SK-N-SH (cell line): ENCODE data around the gene THOC2.

ENCODE experiments used
- CHD2 ChIP-seq: fragments of 150-350 bp; IDR thresholded peaks from 2 replicates; pipeline ENCODE4 v1.6.1; 2018; ENCODE audit warnings: low read length; ENCODE audit not compliant: partially characterized antibody
- CTCF ChIP-seq: fragments of 200-600 bp; sonication (generic); IDR thresholded peaks from 2 replicates; pipeline ENCODE4 v1.6.1; 2017; ENCODE audit warnings: antibody characterized with exemption, mild to moderate bottlenecking, moderate library complexity
- EP300 ChIP-seq, 2 experiments: IDR thresholded peaks; 2 replicates each; pipeline versions ENCODE4 v1.4.0 to v1.6.1; 2012; ENCODE audit warnings: borderline replicate concordance in 1 of 2, low read depth in 1 of 2, low read length in 1 of 2
- FOSL2 ChIP-seq: IDR thresholded peaks from 2 replicates; pipeline ENCODE4 v1.4.0; 2012; ENCODE audit warnings: low read depth, mild to moderate bottlenecking, moderate library complexity, borderline replicate concordance
- FOXM1 ChIP-seq: IDR thresholded peaks from 2 replicates; pipeline ENCODE4 v1.4.0; 2012; ENCODE audit warnings: low read depth, mild to moderate bottlenecking
- MAX ChIP-seq: IDR thresholded peaks from 2 replicates; pipeline ENCODE4 v1.4.0; 2012; ENCODE audit warnings: low read depth
- PBX3 ChIP-seq: IDR thresholded peaks from 2 replicates; pipeline ENCODE4; 2012
- POLR2AphosphoS5 ChIP-seq: IDR thresholded peaks from 2 replicates; pipeline ENCODE4 v1.6.1; 2012; ENCODE audit warnings: low read depth, low read length
- TAF1 ChIP-seq: IDR thresholded peaks from 2 replicates; pipeline ENCODE4 v1.6.1; 2012; ENCODE audit warnings: low read depth, mild to moderate bottlenecking, low read length, moderate library complexity, borderline replicate concordance
- TEAD4 ChIP-seq: IDR thresholded peaks from 2 replicates; pipeline ENCODE4 v1.4.0; 2012; ENCODE audit warnings: mild to moderate bottlenecking, borderline replicate concordance; ENCODE audit not compliant: insufficient read depth
- TF ChIP-seq, protein P1 (sequence below): IDR thresholded peaks from 2 replicates; pipeline ENCODE4 v1.4.0; 2012; ENCODE audit warnings: low read depth, borderline replicate concordance

DNA sequence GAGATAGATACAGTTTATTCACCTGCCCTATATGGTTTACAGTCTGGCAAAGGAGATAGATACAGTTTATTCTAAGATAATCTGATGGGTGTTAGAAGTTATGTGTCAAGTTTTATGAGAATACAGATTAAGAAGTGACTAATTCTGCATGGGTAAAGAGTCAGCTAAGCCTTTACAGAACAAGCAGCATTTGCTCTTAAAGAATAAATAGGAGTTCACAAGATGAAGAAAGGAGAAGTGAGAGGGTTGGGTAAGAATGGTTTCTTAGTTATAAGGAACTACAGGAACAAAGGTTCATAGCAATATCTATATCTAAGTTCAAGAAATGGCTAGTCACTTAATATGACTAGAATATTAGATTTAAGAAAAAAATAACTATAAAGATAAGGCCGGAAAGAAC lies 47.6 kb downstream of the THOC2 start:
- TF ChIP-seq CTCF = no peak
- no peak for TF ChIP-seq PBX3
- TF ChIP-seq, protein P1, sequence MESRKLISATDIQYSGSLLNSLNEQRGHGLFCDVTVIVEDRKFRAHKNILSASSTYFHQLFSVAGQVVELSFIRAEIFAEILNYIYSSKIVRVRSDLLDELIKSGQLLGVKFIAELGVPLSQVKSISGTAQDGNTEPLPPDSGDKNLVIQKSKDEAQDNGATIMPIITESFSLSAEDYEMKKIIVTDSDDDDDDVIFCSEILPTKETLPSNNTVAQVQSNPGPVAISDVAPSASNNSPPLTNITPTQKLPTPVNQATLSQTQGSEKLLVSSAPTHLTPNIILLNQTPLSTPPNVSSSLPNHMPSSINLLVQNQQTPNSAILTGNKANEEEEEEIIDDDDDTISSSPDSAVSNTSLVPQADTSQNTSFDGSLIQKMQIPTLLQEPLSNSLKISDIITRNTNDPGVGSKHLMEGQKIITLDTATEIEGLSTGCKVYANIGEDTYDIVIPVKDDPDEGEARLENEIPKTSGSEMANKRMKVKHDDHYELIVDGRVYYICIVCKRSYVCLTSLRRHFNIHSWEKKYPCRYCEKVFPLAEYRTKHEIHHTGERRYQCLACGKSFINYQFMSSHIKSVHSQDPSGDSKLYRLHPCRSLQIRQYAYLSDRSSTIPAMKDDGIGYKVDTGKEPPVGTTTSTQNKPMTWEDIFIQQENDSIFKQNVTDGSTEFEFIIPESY = no peak
- TF ChIP-seq TEAD4 = no peak
- TF ChIP-seq CHD2 = no peak
- TF ChIP-seq POLR2AphosphoS5 = no peak
- TF ChIP-seq EP300 (IDR thresholded peaks at IDR 0.05; ENCODE audit: borderline replicate concordance in 1 of 2, low read depth in 1 of 2, low read length in 1 of 2) = no peak
- TF ChIP-seq MAX = no peak
- no peak for TF ChIP-seq FOXM1
- TF ChIP-seq TAF1 = no peak
- no peak for TF ChIP-seq FOSL2
